H9 (cell line): ENCODE results near the gene GNLY. TPM values are rescaled to one million over a fixed set of nuclear protein-coding genes. Genes with fewer than 3 reads are reported as not detected.

ENCODE experiments used
- DNase-seq: peaks from one replicate; pipeline ENCODE4 v3.0.0-alpha.2; 2017
- H2AFZ ChIP-seq: one replicate; pipeline ENCODE4 v1.6.1; 2013; ENCODE audit warnings: mild to moderate bottlenecking, low read length, control low read depth, moderate library complexity
- H2AK5ac ChIP-seq: 2 replicates; pipeline ENCODE4 v1.6.1; 2013; ENCODE audit warnings: low read length, control low read depth, mixed read lengths; ENCODE audit not compliant: insufficient read length
- H2BK120ac ChIP-seq: one replicate; pipeline ENCODE4 v1.6.1; 2013; ENCODE audit warnings: low read depth, mild to moderate bottlenecking, low read length, control low read depth, inconsistent platforms; ENCODE audit not compliant: poor library complexity, severe bottlenecking
- H2BK12ac ChIP-seq: 2 replicates; pipeline ENCODE4 v1.6.1; 2013; ENCODE audit warnings: low read length, control low read depth, mixed read lengths, low read depth; ENCODE audit not compliant: insufficient read length
- H2BK15ac ChIP-seq: 2 replicates; pipeline ENCODE4 v1.6.1; 2013; ENCODE audit warnings: low read depth, low read length, control low read depth
- H2BK20ac ChIP-seq: one replicate; pipeline ENCODE4 v1.6.1; 2013; ENCODE audit warnings: low read depth, mild to moderate bottlenecking, low read length, control low read depth, inconsistent platforms; ENCODE audit not compliant: poor library complexity, severe bottlenecking
- H2BK5ac ChIP-seq: 2 replicates; pipeline ENCODE4 v1.6.1; 2013; ENCODE audit warnings: low read length, control low read depth, mixed read lengths; ENCODE audit not compliant: insufficient read length
- H3K14ac ChIP-seq: 2 replicates; pipeline ENCODE4 v1.6.1; 2013; ENCODE audit warnings: low read length, control low read depth; ENCODE audit not compliant: insufficient read depth
- H3K18ac ChIP-seq: 2 replicates; pipeline ENCODE4 v1.6.1; 2013; ENCODE audit warnings: low read depth, mild to moderate bottlenecking, mixed read lengths, low read length, control low read depth; ENCODE audit not compliant: insufficient read length
- H3K23ac ChIP-seq: 2 replicates; pipeline ENCODE4 v1.6.1; 2013; ENCODE audit warnings: low read length, control low read depth, mixed read lengths, low read depth; ENCODE audit not compliant: insufficient read length
- H3K23me2 ChIP-seq: 2 replicates; pipeline ENCODE4 v1.6.1; 2013; ENCODE audit warnings: low read depth, mild to moderate bottlenecking, mixed read lengths, low read length, control low read depth; ENCODE audit not compliant: insufficient read length, poor library complexity, severe bottlenecking
- H3K27ac ChIP-seq: 2 replicates; pipeline ENCODE4 v1.5.1; 2013; ENCODE audit warnings: low read length, control low read depth, mixed read lengths, low read depth; ENCODE audit not compliant: insufficient read length
- H3K27me3 ChIP-seq: 2 replicates; pipeline ENCODE4 v1.6.1; 2013; ENCODE audit warnings: low read length, control low read depth, inconsistent platforms; ENCODE audit not compliant: insufficient read depth
- H3K4ac ChIP-seq: 2 replicates; pipeline ENCODE4 v1.6.1; 2013; ENCODE audit warnings: low read depth, mild to moderate bottlenecking, control low read depth, inconsistent platforms, low read length, moderate library complexity
- H3K4me1 ChIP-seq: 2 replicates; pipeline ENCODE4 v1.6.1; 2013; ENCODE audit warnings: low read length, control low read depth, inconsistent platforms; ENCODE audit not compliant: insufficient read depth
- H3K4me2 ChIP-seq: 2 replicates; pipeline ENCODE4 v1.6.1; 2013; ENCODE audit warnings: low read length, control low read depth, mixed read lengths; ENCODE audit not compliant: insufficient read length, insufficient read depth
- H3K56ac ChIP-seq: 2 replicates; pipeline ENCODE4 v1.6.1; 2013; ENCODE audit warnings: low read depth, mild to moderate bottlenecking, mixed read lengths, low read length, control low read depth; ENCODE audit not compliant: insufficient read length
- H3K79me1 ChIP-seq: 2 replicates; pipeline ENCODE4 v1.6.1; 2013; ENCODE audit warnings: low read depth, mild to moderate bottlenecking, moderate library complexity, low read length, control low read depth, inconsistent platforms; ENCODE audit not compliant: insufficient read depth, poor library complexity, severe bottlenecking
- H3K79me2 ChIP-seq: 2 replicates; pipeline ENCODE4 v1.6.1; 2013; ENCODE audit warnings: low read length, control low read depth, inconsistent platforms; ENCODE audit not compliant: insufficient read depth
- H3K9ac ChIP-seq: 2 replicates; pipeline ENCODE4 v1.6.1; 2013; ENCODE audit warnings: low read length, control low read depth, mixed read lengths; ENCODE audit not compliant: insufficient read length; ENCODE audit errors: extremely low read depth
- H3K9me3 ChIP-seq: one replicate; pipeline ENCODE4 v1.6.1; 2013; ENCODE audit warnings: low read depth, low read length, inconsistent platforms; ENCODE audit not compliant: control insufficient read depth
- H3T11ph ChIP-seq: one replicate; pipeline ENCODE4 v1.6.1; 2013; ENCODE audit warnings: mild to moderate bottlenecking, low read length, control low read depth, inconsistent platforms
- H4K20me1 ChIP-seq: one replicate; pipeline ENCODE4 v1.6.1; 2013; ENCODE audit not compliant: control insufficient read depth, insufficient read length, insufficient read depth
- H4K5ac ChIP-seq: 2 replicates; pipeline ENCODE4 v1.6.1; 2013; ENCODE audit warnings: low read depth, mild to moderate bottlenecking, mixed read lengths, low read length, control low read depth; ENCODE audit not compliant: insufficient read length
- H4K8ac ChIP-seq: replicated peaks from 2 replicates; pipeline ENCODE4 v1.6.1; 2013; ENCODE audit warnings: low read length, control low read depth, mixed read lengths, low read depth; ENCODE audit not compliant: insufficient read length
- H4K91ac ChIP-seq: 2 replicates; pipeline ENCODE4 v1.6.1; 2013; ENCODE audit warnings: low read depth, mild to moderate bottlenecking, moderate library complexity, mixed read lengths, low read length, control low read depth; ENCODE audit not compliant: insufficient read length
- H3K27ac Mint-ChIP-seq, 3 experiments: 2 replicates in 2 of 3; 3 replicates in 1 of 3; pipeline ENCODE4 v1.8.0; 2020 to 2021; ENCODE audit warnings: mixed read lengths in 3 of 3, mild to moderate bottlenecking in 1 of 3, moderate library complexity in 1 of 3
- H3K27me3 Mint-ChIP-seq: 2 replicates; pipeline ENCODE4 v1.8.0; 2021; ENCODE audit warnings: low read depth, mild to moderate bottlenecking, moderate library complexity, mixed read lengths
- H3K36me3 Mint-ChIP-seq, 3 experiments: 2 replicates in 2 of 3; 3 replicates in 1 of 3; pipeline ENCODE4 v1.8.0; 2020 to 2021; ENCODE audit warnings: low read depth in 3 of 3, mixed read lengths in 3 of 3; ENCODE audit not compliant: insufficient read depth in 1 of 3
- H3K4me1 Mint-ChIP-seq, 2 experiments: 2 replicates each; pipeline ENCODE4 v1.8.0; 2020; ENCODE audit warnings: mixed read lengths in 2 of 2
- H3K4me3 Mint-ChIP-seq, 2 experiments: 2 replicates in 1 of 2; 3 replicates in 1 of 2; pipeline ENCODE4 v1.8.0; 2020 to 2021; ENCODE audit warnings: mild to moderate bottlenecking in 2 of 2, mixed read lengths in 2 of 2, moderate library complexity in 1 of 2
- H3K9me3 Mint-ChIP-seq, 2 experiments: 2 replicates in 1 of 2; 3 replicates in 1 of 2; pipeline ENCODE4 v1.8.0; 2020; ENCODE audit warnings: mild to moderate bottlenecking in 2 of 2, mixed read lengths in 2 of 2, moderate library complexity in 1 of 2
- WGBS: extraction: QIAGEN DNeasy Blood & Tissue Kit; methylation state at CpG from one replicate; pipeline ENCODE4 v1.1.7; 2013; ENCODE audit warnings: missing lambda C conversion rate, low lambda C conversion rate, mixed read lengths; ENCODE audit not compliant: insufficient read length; ENCODE audit errors: extremely low coverage; 5-methylcytosine and 5-hydroxymethylcytosine counted together
- total RNA-seq: library from RNA; stranded (reverse); gene quantifications from 2 replicates; pipeline ENCODE4 v1.2.1, GENCODE V29; 2021
- TF ChIP-seq, protein P1 (sequence below): fragments of 200-600 bp; sonication (generic); conservative IDR thresholded peaks from 3 replicates; pipeline ENCODE4 v1.8.0; 2021; ENCODE audit warnings: antibody characterized with exemption, mild to moderate bottlenecking

GNLY gene
- total RNA-seq, 1 experiment from 2014 or later: not detected

DNA sequence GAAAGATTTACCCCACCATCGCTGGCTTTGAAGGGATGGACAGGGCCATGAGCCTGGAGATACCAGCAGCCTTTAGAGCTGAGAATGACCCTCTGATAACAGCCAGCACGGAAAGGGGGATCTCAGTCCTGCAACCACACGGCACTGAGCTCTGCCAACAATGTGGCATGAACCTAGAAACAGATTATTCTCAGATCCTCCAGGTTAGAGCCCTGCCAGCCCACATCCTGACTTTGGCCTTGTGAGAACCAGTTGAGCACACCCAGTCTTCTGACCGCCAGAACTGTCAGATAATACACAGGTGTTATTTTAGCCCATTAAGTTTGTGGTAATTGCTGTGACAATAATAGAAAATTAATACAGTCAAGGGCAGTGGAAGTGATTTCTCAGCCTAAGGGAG lies 9.4 kb upstream of the GNLY start:
- Histone ChIP-seq H2AFZ (no peak overlapping the region), H3K4me1 (no peaks in the 10 kb centered on the region), H3K27ac (no peak overlapping the region), H2BK15ac (no peak overlapping the region), H2BK20ac (no peak overlapping the region), H3K18ac (no peak overlapping the region), H2BK12ac (no peak overlapping the region), H3K23ac (no peak overlapping the region), H4K20me1 (peaks cover 2% of the 10 kb centered on the region), H2AK5ac (no peak overlapping the region), H3K9ac (no peak overlapping the region), H3K23me2 (no peaks in the 10 kb centered on the region), H2BK120ac (no peak overlapping the region), H4K8ac (no peak overlapping the region), H4K5ac (no peak overlapping the region), H3K27me3 (no peaks in the 10 kb centered on the region), H3K4me2 (no peak overlapping the region), H3K4ac (no peak overlapping the region), H3K79me2 (no peaks in the 10 kb centered on the region), H2BK5ac (no peak overlapping the region), H4K91ac (no peak overlapping the region), H3K14ac (no peak overlapping the region), H3K79me1 (no peaks in the 10 kb centered on the region), H3K9me3 (no peaks in the 10 kb centered on the region), H3T11ph (no peak overlapping the region), H3K56ac (no peak overlapping the region)
- TF ChIP-seq, protein P1, sequence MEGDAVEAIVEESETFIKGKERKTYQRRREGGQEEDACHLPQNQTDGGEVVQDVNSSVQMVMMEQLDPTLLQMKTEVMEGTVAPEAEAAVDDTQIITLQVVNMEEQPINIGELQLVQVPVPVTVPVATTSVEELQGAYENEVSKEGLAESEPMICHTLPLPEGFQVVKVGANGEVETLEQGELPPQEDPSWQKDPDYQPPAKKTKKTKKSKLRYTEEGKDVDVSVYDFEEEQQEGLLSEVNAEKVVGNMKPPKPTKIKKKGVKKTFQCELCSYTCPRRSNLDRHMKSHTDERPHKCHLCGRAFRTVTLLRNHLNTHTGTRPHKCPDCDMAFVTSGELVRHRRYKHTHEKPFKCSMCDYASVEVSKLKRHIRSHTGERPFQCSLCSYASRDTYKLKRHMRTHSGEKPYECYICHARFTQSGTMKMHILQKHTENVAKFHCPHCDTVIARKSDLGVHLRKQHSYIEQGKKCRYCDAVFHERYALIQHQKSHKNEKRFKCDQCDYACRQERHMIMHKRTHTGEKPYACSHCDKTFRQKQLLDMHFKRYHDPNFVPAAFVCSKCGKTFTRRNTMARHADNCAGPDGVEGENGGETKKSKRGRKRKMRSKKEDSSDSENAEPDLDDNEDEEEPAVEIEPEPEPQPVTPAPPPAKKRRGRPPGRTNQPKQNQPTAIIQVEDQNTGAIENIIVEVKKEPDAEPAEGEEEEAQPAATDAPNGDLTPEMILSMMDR: no peak
- Mint-ChIP-seq H3K27ac (no peak overlapping the region), H3K36me3 (no peaks in the 10 kb centered on the region), H3K9me3 (no peaks in the 10 kb centered on the region), H3K4me3 (no peak overlapping the region), H3K4me1 (peaks cover 4 to 5% of the 10 kb centered on the region in 2 experiments), H3K27me3 (peaks cover 31% of the 10 kb centered on the region)
- WGBS: no CpG with 5 or more reads among the region's 4 CpGs
- no peak for DNase-seq
